ENCODE measurements around the gene MTCH1.
"Not testable (repeated sequence)": the region's sequence is repeated elsewhere in the genome, so short reads cannot be mapped to it uniquely, and the experiment has no call there.

Gene MTCH1

GRCh38 chr6:36954262-36954931, 31.6 kb downstream of the MTCH1 start, which contains the start of gene PI16:
Gene PI16 (plus strand): TSS chr6:36954738. CDS start chr6:36954761, 23 bp downstream.
- no peak for DNase-seq (ENCODE audit: low read depth in 2 of 2)

- no peak for DNase-seq (ENCODE audit: low read depth in 2 of 2)
Observed at GRCh38 chr6:36953931-36954261, 32.1 kb downstream of the MTCH1 start.

- DNase-seq (ENCODE audit: low read depth in 2 of 2): no peak
Observed at GRCh38 chr6:36949636-36950035, 36.4 kb downstream of the MTCH1 start.

DNA sequence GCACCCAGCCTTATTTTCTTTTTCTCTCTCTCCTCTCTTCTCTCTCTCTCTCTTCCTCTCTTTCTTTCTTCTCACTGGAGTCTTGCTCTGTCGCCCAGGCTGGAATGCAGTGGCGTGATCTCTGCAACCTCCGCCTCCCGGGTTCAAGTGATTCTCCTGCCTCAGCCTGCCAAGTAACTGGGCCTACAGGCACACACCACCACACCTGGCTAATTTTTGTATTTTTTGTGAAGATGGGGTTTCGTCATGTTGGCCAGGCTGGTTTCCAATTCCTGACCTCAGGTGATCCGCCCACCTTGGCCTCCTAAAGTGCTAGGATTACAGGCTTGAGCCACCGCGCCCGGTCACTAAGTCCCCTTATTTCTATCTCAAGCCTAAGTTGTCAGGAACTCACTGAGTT, 36.9 kb downstream of the MTCH1 start:
- not testable (repeated sequence) for DNase-seq (ENCODE audit: low read depth in 2 of 2)

DNA sequence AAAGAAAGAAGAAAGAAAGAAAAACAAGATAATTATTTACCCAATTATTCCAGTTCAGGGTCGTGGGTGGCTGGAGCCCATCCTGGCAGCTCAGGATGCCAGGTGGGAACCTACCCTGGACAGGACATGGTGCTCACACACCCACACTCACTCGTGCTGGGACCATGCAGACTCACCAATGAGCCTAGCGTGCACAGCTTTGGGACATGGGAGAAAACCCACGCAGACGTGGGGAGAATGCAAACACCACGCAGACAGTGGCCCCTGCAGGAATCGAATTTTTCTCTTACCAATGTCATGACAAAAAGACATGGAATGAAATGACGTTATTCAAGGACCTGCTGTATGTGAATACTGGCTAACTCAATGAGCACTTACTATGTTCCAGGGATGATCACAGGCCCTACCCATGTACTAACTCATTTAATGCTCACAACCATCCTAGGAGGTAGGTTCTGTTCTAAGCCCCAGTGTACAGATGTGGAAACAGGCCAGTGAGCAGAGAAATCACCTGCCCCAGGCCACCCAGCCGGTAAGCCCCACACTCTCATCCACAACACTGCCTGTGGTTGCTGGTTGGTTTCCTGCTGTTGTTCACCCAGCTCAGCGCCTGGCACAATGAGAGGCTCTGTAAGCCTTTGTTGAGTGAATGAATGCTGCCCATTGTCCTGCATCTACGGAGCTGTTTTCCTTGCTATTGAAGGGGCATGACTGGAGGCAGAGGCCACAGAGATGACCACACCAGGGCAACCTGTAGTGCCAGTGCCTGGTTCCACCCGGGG, 38.2 kb downstream of the MTCH1 start:
- no peak for DNase-seq (ENCODE audit: low read depth in 2 of 2)

- DNase-seq (ENCODE audit: low read depth in 2 of 2): no peak
Observed at GRCh38 chr6:36946526-36946925, 39.5 kb downstream of the MTCH1 start.

GRCh38 chr6:36945301-36945700, 40.7 kb downstream of the MTCH1 start:
- DNase-seq (ENCODE audit: low read depth in 2 of 2): no peak

DNA sequence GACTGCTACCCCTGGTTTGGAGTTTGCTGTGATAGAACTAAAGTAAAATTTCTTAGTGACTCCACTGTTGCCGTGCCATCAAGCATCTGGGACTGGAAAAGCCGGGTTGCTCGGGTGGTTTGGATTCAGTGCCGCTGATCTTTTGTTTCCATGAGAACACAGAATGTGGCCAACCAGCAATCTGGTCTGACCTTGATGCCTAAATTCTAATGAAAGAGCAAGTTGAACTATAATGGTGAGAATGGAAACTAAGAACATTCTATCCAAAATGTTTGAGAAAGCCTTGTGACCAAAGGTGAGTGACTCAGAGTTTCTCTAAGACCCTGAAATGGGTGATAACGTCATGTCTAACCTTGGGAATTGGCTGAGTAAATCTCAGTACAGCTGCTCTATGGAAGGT, 41.3 kb downstream of the MTCH1 start:
- no peak for DNase-seq (ENCODE audit: low read depth in 2 of 2)

DNA sequence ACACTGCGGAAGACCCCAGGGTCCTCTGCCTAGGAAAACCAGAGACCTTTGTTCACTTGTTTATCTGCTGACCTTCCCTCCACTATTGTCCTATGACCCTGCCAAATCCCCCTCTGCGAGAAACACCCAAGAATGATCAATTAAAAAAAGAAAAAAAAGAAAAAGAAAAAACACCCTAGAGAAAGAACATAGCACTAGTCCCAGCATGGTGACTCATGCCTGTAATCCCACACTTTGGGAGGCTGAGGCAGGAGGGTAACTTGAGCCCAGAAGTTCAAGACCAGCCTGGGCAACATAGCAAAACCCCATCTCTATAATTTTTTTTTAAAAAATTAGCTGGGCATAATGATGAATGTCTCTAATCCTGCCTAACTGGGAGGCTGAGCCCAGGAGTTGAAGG, 43.7 kb downstream of the MTCH1 start:
- not testable (repeated sequence) for DNase-seq (ENCODE audit: low read depth in 2 of 2)

DNA sequence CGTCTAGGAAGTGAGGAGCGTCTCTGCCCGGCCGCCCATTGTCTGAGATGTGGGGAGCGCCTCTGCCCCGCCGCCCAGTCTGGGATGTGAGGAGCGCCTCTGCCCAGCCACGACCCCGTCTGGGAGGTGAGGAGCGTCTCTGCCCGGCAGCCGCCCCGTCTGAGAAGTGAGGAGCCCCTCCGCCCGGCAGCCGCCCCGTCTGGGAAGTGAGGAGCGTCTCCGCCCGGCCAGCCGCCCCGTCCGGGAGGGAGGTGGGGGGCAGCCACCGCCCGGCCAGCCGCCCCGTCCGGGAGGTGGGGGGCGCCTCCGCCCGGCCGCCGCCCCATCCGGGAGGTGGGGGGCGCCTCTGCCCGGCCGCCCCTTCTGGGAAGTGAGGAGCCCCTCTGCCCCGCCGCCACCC, 44.4 kb downstream of the MTCH1 start:
- DNase-seq (ENCODE audit: low read depth in 2 of 2): not testable (repeated sequence)

- DNase-seq (ENCODE audit: low read depth in 2 of 2): no peak
Observed at GRCh38 chr6:36940027-36940426, 46.0 kb downstream of the MTCH1 start.

GRCh38 chr6:36939005-36939404, 47.0 kb downstream of the MTCH1 start:
- not testable (repeated sequence) for DNase-seq (ENCODE audit: low read depth in 2 of 2)

GRCh38 chr6:36938536-36938935, 47.5 kb downstream of the MTCH1 start:
- DNase-seq (ENCODE audit: low read depth in 2 of 2): no peak

GRCh38 chr6:36937896-36938295, 48.1 kb downstream of the MTCH1 start:
- DNase-seq (ENCODE audit: low read depth in 2 of 2): no peak

DNA sequence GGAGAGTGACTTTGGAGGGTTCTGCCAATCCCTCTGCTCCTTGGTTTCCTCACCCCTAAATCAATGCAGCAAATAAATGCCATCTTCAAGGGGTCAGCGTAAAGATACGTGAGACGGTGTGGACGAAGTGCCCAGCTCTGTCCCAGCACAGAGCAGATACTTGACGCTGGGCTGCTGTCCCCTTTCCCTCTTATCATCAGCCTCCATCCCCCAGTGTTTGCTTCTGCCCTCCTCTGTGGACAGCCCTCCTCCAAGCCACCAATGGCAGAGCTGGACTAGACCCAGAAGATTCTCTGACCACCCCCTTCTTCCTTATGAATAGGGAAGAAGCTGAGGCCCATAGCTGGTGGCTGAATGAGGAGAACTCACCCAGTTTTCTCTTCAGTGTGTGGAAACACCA, 49.2 kb downstream of the MTCH1 start:
- DNase-seq (ENCODE audit: low read depth in 2 of 2): no peak

DNA sequence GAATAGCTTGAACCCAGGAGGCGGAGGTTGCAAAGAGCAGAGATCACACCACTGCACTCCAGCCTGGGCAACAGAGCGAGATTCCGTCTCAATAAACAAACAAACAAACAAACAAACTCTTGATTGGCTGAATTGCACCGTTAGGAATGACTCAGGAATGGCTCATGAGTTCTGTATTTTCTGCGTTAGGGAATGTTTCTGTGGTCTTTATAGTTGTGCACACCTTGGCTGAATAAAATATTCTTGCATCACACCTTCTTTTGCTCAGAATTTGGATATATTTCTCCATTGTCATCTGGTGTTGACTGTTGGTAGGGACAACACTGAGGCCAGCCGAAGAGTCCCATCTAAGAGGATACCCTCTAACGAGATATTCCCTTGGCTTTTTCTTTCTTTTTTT, 51.1 kb downstream of the MTCH1 start:
- DNase-seq (ENCODE audit: low read depth in 2 of 2): no peak

DNA sequence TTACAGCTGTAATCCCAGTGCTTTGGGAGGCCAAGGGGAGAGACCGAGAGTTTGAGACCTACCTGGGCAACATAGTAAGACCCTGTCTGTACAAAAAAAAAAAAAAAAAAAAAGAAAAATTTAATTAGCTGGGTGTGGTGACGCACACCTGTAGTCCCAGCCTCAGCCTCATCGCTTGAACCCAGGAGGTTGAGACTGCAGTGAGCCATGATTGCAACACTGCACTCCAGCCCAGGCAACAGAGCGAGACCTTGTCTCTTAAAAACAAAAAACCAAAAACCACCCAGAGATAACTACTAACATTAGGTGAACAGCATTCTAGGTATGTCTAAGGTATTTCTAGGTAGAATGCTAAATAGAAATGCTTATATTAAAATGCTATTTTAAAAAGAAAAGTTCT, 52.5 kb downstream of the MTCH1 start:
- DNase-seq (ENCODE audit: low read depth in 2 of 2): no peak

DNA sequence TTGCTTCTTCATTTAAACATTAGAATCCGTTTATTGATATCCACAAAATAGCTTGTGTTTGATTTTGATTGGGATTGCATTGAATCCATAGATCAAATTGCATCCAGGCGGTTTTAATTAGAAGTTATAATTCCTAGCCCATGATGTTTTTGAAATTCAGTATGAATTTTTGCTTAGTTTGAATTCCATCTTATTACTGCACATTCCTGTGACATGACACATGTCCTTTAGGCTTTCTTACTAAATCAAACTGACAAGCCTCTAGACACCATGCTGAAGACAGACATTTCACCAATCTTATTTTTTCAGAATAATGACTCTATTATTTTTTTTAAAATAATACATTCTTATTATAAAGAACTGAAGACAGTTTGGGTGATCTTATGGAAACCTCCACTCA, 52.9 kb downstream of the MTCH1 start:
- no peak for DNase-seq (ENCODE audit: low read depth in 2 of 2)

DNA sequence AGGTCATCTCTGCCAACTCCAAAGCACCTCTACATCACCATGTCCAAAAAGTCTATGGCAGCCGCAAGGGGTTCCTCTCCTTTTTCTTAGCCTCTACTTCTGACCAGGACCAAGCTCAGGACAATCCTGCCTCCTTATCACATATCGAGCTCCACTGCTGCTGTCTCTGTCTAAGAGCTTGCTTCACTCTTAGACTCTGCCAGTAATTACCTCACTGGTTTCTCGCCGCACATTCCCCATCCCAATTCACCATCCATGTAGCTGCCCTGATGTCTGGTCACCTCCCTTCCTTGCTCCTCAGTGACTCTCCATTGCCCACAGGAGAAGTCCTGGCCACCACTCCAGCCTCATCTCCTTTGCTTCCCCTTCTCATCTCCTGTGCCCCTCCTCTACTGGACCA, 55.5 kb downstream of the MTCH1 start:
- no peak for DNase-seq (ENCODE audit: low read depth in 2 of 2)

DNA sequence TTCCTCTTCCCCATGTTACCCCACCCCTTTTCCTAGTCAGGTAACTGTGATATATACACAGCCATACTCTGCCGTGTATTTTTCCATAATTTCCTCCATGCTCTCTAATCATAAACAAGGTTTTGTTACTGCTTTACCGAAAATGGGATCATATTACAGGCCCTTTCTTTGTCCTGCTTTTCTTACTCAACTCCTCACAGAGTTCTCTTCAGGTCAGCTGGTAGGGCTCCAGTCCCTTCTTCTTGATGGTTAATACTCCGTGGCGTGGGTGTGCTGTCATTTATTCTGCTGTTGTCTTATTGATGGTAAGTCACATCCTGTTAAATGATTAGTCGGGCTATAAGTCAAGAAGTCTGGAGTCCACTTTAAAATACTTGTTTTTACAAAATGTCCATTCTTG, 56.4 kb downstream of the MTCH1 start:
- no peak for DNase-seq (ENCODE audit: low read depth in 2 of 2)

GRCh38 chr6:36929152-36929551, 56.8 kb downstream of the MTCH1 start:
- DNase-seq (ENCODE audit: low read depth in 2 of 2): no peak

GRCh38 chr6:36928547-36928918, 57.5 kb downstream of the MTCH1 start:
- DNase-seq (ENCODE audit: low read depth in 2 of 2): no peak

DNA sequence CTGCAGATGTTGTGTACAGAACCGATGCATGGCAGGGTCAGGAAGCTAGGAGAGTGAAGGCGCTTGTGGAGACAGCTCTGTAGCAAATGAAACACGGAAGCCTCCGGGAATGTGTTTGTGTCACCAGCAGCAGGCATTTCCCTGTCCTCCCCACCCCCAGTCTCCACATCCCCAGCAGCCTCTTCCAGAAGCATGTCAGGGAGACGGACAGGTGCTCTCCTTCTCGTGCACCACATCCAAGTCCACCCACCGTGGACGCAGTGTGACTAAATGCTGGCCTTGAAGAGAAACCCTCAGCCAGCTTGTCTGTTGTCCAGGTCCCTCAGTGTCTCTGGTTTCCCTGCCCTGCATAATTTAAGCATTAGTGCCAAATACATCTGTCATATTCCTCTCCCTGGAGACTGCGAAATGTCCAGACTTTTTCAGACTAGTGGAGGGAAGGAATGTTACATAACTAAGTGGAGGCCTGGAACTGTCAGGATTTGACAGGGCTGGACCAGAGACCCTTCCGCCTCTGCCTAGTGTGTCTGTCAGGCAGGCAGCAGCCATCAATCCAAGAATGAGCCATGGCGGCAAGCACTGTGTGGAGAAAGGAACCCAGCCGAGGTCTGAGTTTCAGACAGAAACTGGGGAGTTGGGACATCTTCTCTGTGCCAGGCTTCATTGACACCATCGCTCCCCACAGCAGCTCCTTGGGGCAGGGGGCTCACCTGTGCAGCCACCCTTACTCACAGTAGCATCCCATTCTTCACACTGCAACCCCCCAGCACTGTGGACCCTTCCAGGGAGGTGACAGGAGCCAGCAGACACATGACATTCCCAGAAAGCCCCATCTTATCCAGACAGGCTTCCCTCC, 58.1 kb downstream of the MTCH1 start:
- DNase-seq (ENCODE audit: low read depth in 2 of 2): no peak
